SU-DHL-6 (cell line): ENCODE data around the gene MANEAL.

Source experiments
- H2AFZ ChIP-seq: fragments of 200-600 bp; sonication (generic); 2 replicates; pipeline ENCODE4 v1.6.1; 2014; ENCODE audit warnings: low read depth, mild to moderate bottlenecking, moderate library complexity, mixed read lengths, antibody characterized with exemption, low read length; ENCODE audit not compliant: severe bottlenecking
- H3F3A ChIP-seq: fragments of 200-600 bp; shearing (Covaris generic); 2 replicates; pipeline ENCODE4 v1.6.0; 2016; ENCODE audit warnings: antibody characterized with exemption, mild to moderate bottlenecking; ENCODE audit not compliant: insufficient read depth
- H3K27ac ChIP-seq: fragments of 200-600 bp; sonication (generic); 2 replicates; pipeline ENCODE4 v1.5.1; 2016; ENCODE audit warnings: low read depth, mild to moderate bottlenecking, low read length, moderate library complexity, mixed read lengths
- H3K27me3 ChIP-seq: fragments of 200-600 bp; sonication (generic), shearing (Covaris generic); 2 replicates; pipeline ENCODE4 v1.6.0; 2014; ENCODE audit warnings: mild to moderate bottlenecking, low read length
- H3K36me3 ChIP-seq: fragments of 200-600 bp; sonication (generic); 2 replicates; pipeline ENCODE4 v1.6.1; 2014; ENCODE audit warnings: mild to moderate bottlenecking, low read length, mixed read lengths
- H3K4me2 ChIP-seq: fragments of 300-600, 200-600 bp; shearing (Covaris generic), sonication (generic); 2 replicates; pipeline ENCODE4 v1.6.0; 2014; ENCODE audit warnings: low read length, low read depth, mild to moderate bottlenecking; ENCODE audit not compliant: poor library complexity, severe bottlenecking
- H3K4me3 ChIP-seq: fragments of 200-600 bp; sonication (generic); 2 replicates; pipeline ENCODE4 v1.5.1; 2014; ENCODE audit warnings: antibody characterized with exemption, low read length, mild to moderate bottlenecking, mixed read lengths; ENCODE audit not compliant: insufficient read depth, poor library complexity, severe bottlenecking
- H3K79me2 ChIP-seq: fragments of 200-600 bp; sonication (generic); 2 replicates; pipeline ENCODE4 v1.6.1; 2014; ENCODE audit warnings: mild to moderate bottlenecking, low read length, moderate library complexity; ENCODE audit not compliant: insufficient read depth
- H3K9ac ChIP-seq: fragments of 200-600 bp; sonication (generic); 2 replicates; pipeline ENCODE4 v1.7.0; 2014; ENCODE audit warnings: mild to moderate bottlenecking, low read length
- H3K9me2 ChIP-seq: fragments of 200-600 bp; sonication (generic); replicated peaks from 2 replicates; pipeline ENCODE4 v1.6.1; 2014; ENCODE audit warnings: low read length; ENCODE audit not compliant: insufficient read depth
- H3K9me3 ChIP-seq: fragments of 200-600 bp; sonication (generic); 2 replicates; pipeline ENCODE4 v1.6.1; 2014; ENCODE audit warnings: low read length, mixed read lengths; ENCODE audit not compliant: insufficient read depth
- H4K20me1 ChIP-seq: fragments of 200-600 bp; sonication (generic); 2 replicates; pipeline ENCODE4 v1.6.1; 2014; ENCODE audit warnings: low read depth, mild to moderate bottlenecking, antibody characterized with exemption, low read length, moderate library complexity, mixed read lengths
- CTCF ChIP-seq: fragments of 200-600 bp; sonication (generic); IDR thresholded peaks from one replicate; pipeline ENCODE4 v1.5.1; 2017; ENCODE audit warnings: antibody characterized with exemption, mild to moderate bottlenecking, low read length, moderate library complexity; ENCODE audit not compliant: insufficient read depth, poor library complexity, severe bottlenecking
- EZH2phosphoT487 ChIP-seq: fragments of 200-600 bp; sonication (generic), shearing (Covaris generic); conservative IDR thresholded peaks from 2 replicates; pipeline ENCODE4 v1.6.1; 2018; ENCODE audit warnings: mild to moderate bottlenecking, antibody characterized with exemption, low read length, moderate library complexity, mixed read lengths

MANEAL gene

GRCh38 chr1:37846647-37847339 lies 53.1 kb downstream of the MANEAL start:
- no peak for TF ChIP-seq EZH2phosphoT487
- no peak for TF ChIP-seq CTCF
- H3K4me2 ChIP-seq = no peak overlapping the region

GRCh38 chr1:37849480-37849879 lies 55.8 kb downstream of the MANEAL start:
- H3K79me2 ChIP-seq = peaks cover 85% of the 10 kb centered on the region
- no peak overlapping the region for H3K4me2 ChIP-seq
- H3K27me3 ChIP-seq = no peaks in the 10 kb centered on the region
- TF ChIP-seq EZH2phosphoT487 (no peak), CTCF (no peak)
- no peak overlapping the region for H3K9ac ChIP-seq
- no peak overlapping the region for H2AFZ ChIP-seq
- no peak overlapping the region for H3K27ac ChIP-seq
- no peaks in the 10 kb centered on the region for H3K9me2 ChIP-seq
- H4K20me1 ChIP-seq = peaks cover 8% of the 10 kb centered on the region; the same call in 1 of the 2 replicates
- no peaks in the 10 kb centered on the region for H3K36me3 ChIP-seq
- peaks cover 7% of the 10 kb centered on the region for H3F3A ChIP-seq
- H3K9me3 ChIP-seq = no peaks in the 10 kb centered on the region
- H3K4me3 ChIP-seq = no peak overlapping the region

More at GRCh38 chr1:37846647-37847339, 53.1 kb downstream of the MANEAL start:
- Histone ChIP-seq H4K20me1 (no peaks in the 10 kb centered on the region), H3F3A (peaks cover 2% of the 10 kb centered on the region; the same call in 1 of the 2 replicates), H3K27ac (no peak overlapping the region), H2AFZ (no peak overlapping the region), H3K27me3 (no peaks in the 10 kb centered on the region), H3K9me2 (no peaks in the 10 kb centered on the region), H3K9me3 (no peaks in the 10 kb centered on the region), H3K4me3 (no peak overlapping the region), H3K36me3 (no peaks in the 10 kb centered on the region), H3K79me2 (peaks cover 71% of the 10 kb centered on the region), H3K9ac (no peak overlapping the region)

GRCh38 chr1:37850352-37850955 lies 56.8 kb downstream of the MANEAL start:
- Histone ChIP-seq H3K9me2 (no peaks in the 10 kb centered on the region), H3K4me2 (no peak overlapping the region), H3K27me3 (no peaks in the 10 kb centered on the region), H3F3A (peaks cover 7% of the 10 kb centered on the region), H2AFZ (no peak overlapping the region), H3K4me3 (no peak overlapping the region), H3K36me3 (no peaks in the 10 kb centered on the region), H3K9me3 (no peaks in the 10 kb centered on the region), H3K79me2 (peaks cover 88% of the 10 kb centered on the region), H3K27ac (no peak overlapping the region), H3K9ac (no peak overlapping the region), H4K20me1 (peaks cover 8% of the 10 kb centered on the region; the same call in 1 of the 2 replicates)
- TF ChIP-seq CTCF (no peak), EZH2phosphoT487 (no peak)
